Endodermal cell (in vitro differentiated cells): ENCODE data around the gene NDST3. TPM values are rescaled to one million over a fixed set of nuclear protein-coding genes. Genes with fewer than 3 reads are reported as not detected.
A peak's percentile ranks its signal among the peaks of the same experiment; 100 is the strongest.

Experiments
- DNase-seq: peaks from one replicate; pipeline ENCODE4 v3.0.0-alpha.2; 2017
- H3K27ac ChIP-seq: 2 replicates; pipeline ENCODE4 v1.5.1; 2013; ENCODE audit warnings: mild to moderate bottlenecking, low read depth, low read length, moderate library complexity
- H3K27me3 ChIP-seq: 2 replicates; pipeline ENCODE4 v1.6.1; 2013; ENCODE audit warnings: mild to moderate bottlenecking, low read length, moderate library complexity; ENCODE audit not compliant: insufficient read depth, control insufficient read depth, poor library complexity, severe bottlenecking
- H3K36me3 ChIP-seq: 2 replicates; pipeline ENCODE4 v1.7.0; 2013; ENCODE audit warnings: mild to moderate bottlenecking, low read length, moderate library complexity; ENCODE audit not compliant: control insufficient read depth, insufficient read depth
- H3K4me1 ChIP-seq: one replicate; pipeline ENCODE4 v1.7.0; 2013; ENCODE audit warnings: low read length; ENCODE audit not compliant: control insufficient read depth, insufficient read depth
- H3K4me3 ChIP-seq: 2 replicates; pipeline ENCODE4 v1.5.1; 2013; ENCODE audit warnings: mild to moderate bottlenecking, low read length, moderate library complexity
- H3K9ac ChIP-seq: 2 replicates; pipeline ENCODE4 v1.6.1; 2013; ENCODE audit warnings: mild to moderate bottlenecking, low read length, moderate library complexity; ENCODE audit not compliant: poor library complexity, severe bottlenecking; ENCODE audit errors: extremely low read depth
- H3K9me3 ChIP-seq: 2 replicates; pipeline ENCODE4 v1.6.1; 2013; ENCODE audit warnings: mild to moderate bottlenecking, low read length, moderate library complexity; ENCODE audit not compliant: control insufficient read depth
- H3K27ac Mint-ChIP-seq: 2 replicates; pipeline ENCODE4 v1.8.0; 2020; ENCODE audit warnings: mixed read lengths
- H3K27me3 Mint-ChIP-seq: 2 replicates; pipeline ENCODE4 v1.8.0; 2021; ENCODE audit warnings: mild to moderate bottlenecking, mixed read lengths; ENCODE audit not compliant: insufficient read depth
- H3K36me3 Mint-ChIP-seq: 2 replicates; pipeline ENCODE4 v1.8.0; 2020; ENCODE audit warnings: low read depth, mixed read lengths
- H3K4me1 Mint-ChIP-seq: 2 replicates; pipeline ENCODE4 v1.8.0; 2020; ENCODE audit warnings: mixed read lengths
- H3K4me3 Mint-ChIP-seq: 2 replicates; pipeline ENCODE4 v1.8.0; 2020; ENCODE audit warnings: mild to moderate bottlenecking, moderate library complexity, mixed read lengths
- H3K9me3 Mint-ChIP-seq: 2 replicates; pipeline ENCODE4 v1.8.0; 2020; ENCODE audit warnings: mild to moderate bottlenecking, mixed read lengths
- CTCF ChIP-seq: fragments of 200-600 bp; sonication (generic); conservative IDR thresholded peaks from 2 replicates; pipeline ENCODE4 v1.5.0; 2021; ENCODE audit warnings: antibody characterized with exemption, mild to moderate bottlenecking
- WGBS, 2 experiments: methylation state at CpG; one replicate each; pipeline versions ENCODE4 v1.1.5 to v1.1.7; 2013; ENCODE audit warnings: missing lambda C conversion rate in 2 of 2, mixed read lengths in 1 of 2; ENCODE audit not compliant: insufficient coverage in 1 of 2, insufficient read length in 1 of 2; 5-methylcytosine and 5-hydroxymethylcytosine counted together
- total RNA-seq, 2 donors: library from RNA; stranded (reverse); fragmentation: NEBNext Ultra II Directional in 1 of 2; extraction: Animal tissue kit (Norgen Biotek cat#: 25700) in 1 of 2; gene quantifications; 2 replicates in 1 of 2; 3 replicates in 1 of 2; pipeline ENCODE4 v1.2.1, GENCODE V29; 2021

The NDST3 gene
- total RNA-seq, 2 donors from 2014 or later, result 0.62 to 0.71 TPM

- Histone ChIP-seq H3K27me3 (peaks cover 2% of the 10 kb centered on the region), H3K27ac (no peak overlapping the region), H3K4me1 (no peaks in the 10 kb centered on the region), H3K4me3 (no peak overlapping the region), H3K36me3 (no peaks in the 10 kb centered on the region), H3K9ac (no peak overlapping the region), H3K9me3 (no peaks in the 10 kb centered on the region)
- 94% methylated on average over 1 of the region's 1 CpG; no CpG with 5 or more reads in 1 of the 2 experiments for WGBS, 2 experiments
- Mint-ChIP-seq H3K36me3 (no peaks in the 10 kb centered on the region), H3K4me3 (no peak overlapping the region), H3K27ac (no peak overlapping the region), H3K4me1 (no peaks in the 10 kb centered on the region), H3K9me3 (no peaks in the 10 kb centered on the region), H3K27me3 (peaks cover 9% of the 10 kb centered on the region)
- TF ChIP-seq CTCF, result no peak
- DNase-seq, result no peak
Observed at GRCh38 chr4:118026806-118027205, 7.5 kb upstream of the NDST3 start.

GRCh38 chr4:118029224-118029623, 5.1 kb upstream of the NDST3 start:
- no peak for DNase-seq
- Histone ChIP-seq H3K36me3 (no peaks in the 10 kb centered on the region), H3K9ac (no peak overlapping the region), H3K4me1 (no peaks in the 10 kb centered on the region), H3K4me3 (no peak overlapping the region), H3K27me3 (peaks cover 17% of the 10 kb centered on the region), H3K9me3 (no peaks in the 10 kb centered on the region), H3K27ac (no peak overlapping the region)
- Mint-ChIP-seq H3K9me3 (no peaks in the 10 kb centered on the region), H3K4me3 (no peak overlapping the region), H3K4me1 (no peaks in the 10 kb centered on the region), H3K27me3 (peaks cover 23% of the 10 kb centered on the region), H3K27ac (no peak overlapping the region), H3K36me3 (no peaks in the 10 kb centered on the region)
- WGBS, 2 experiments, result 75% methylated on average over 1 of the region's 1 CpG; no CpG with 5 or more reads in 1 of the 2 experiments
- no peak for TF ChIP-seq CTCF

- peaks cover 23% of the 10 kb centered on the region for H3K27me3 Mint-ChIP-seq
- Histone ChIP-seq H3K36me3 (no peaks in the 10 kb centered on the region), H3K9me3 (no peaks in the 10 kb centered on the region), H3K4me3 (peak overlapping the region; percentile 69), H3K27me3 (peaks cover 17% of the 10 kb centered on the region), H3K4me1 (no peaks in the 10 kb centered on the region), H3K9ac (no peak overlapping the region), H3K27ac (no peak overlapping the region)
- H3K4me1 Mint-ChIP-seq, result no peaks in the 10 kb centered on the region
- H3K36me3 Mint-ChIP-seq, result no peaks in the 10 kb centered on the region
- no peak overlapping the region for H3K27ac Mint-ChIP-seq
- no peak for TF ChIP-seq CTCF
- peak; percentile 64 for DNase-seq
- no peaks in the 10 kb centered on the region for H3K9me3 Mint-ChIP-seq
- H3K4me3 Mint-ChIP-seq, result peak overlapping the region; percentile 52
- 58 to 60% methylated on average over 1 to 2 of the region's 2 CpGs for WGBS, 2 experiments
Observed at GRCh38 chr4:118032691-118033090, 1.6 kb upstream of the NDST3 start.
